Stimulated activated CD8-positive, alpha-beta memory T cell treated with anti-CD3 and anti-CD28 coated beads, Interleukin-4, amount 100 ng/mL, for 1 hour (primary cell): Measurements from ENCODE around the gene LYSMD3.

Experiments used
- DNase-seq, 2 donors: peaks; one replicate each; pipeline ENCODE4 v3.0.0-alpha.2; 2020; ENCODE audit warnings: low read depth in 2 of 2, low spot score in 1 of 2

LYSMD3 gene

GRCh38 chr5:90548069-90548593 lies 18.7 kb upstream of the LYSMD3 start:
- DNase-seq, result no peak

GRCh38 chr5:90547072-90547536 lies 17.7 kb upstream of the LYSMD3 start:
- DNase-seq, result no peak

GRCh38 chr5:90546216-90546837 lies 16.9 kb upstream of the LYSMD3 start:
- no peak for DNase-seq

- no peak for DNase-seq
These were observed 16.1 kb upstream of the LYSMD3 start for GRCh38 chr5:90545511-90545910.

- DNase-seq, result no peak
These were observed 13.6 kb upstream of the LYSMD3 start for GRCh38 chr5:90542827-90543519.

GRCh38 chr5:90534922-90535321 lies 5.5 kb upstream of the LYSMD3 start:
- no peak for DNase-seq

- DNase-seq, result no peak
These were observed 4.4 kb upstream of the LYSMD3 start for GRCh38 chr5:90533794-90534193.

- DNase-seq, result no peak
These were observed 1.5 kb upstream of the LYSMD3 start for GRCh38 chr5:90530736-90531487.

GRCh38 chr5:90529939-90530677 lies 724 bp upstream of the LYSMD3 start:
- peak; percentile 21 to 22 for DNase-seq

GRCh38 chr5:90528601-90529193 lies 687 bp downstream of the LYSMD3 start:
- DNase-seq, result no peak

- no peak for DNase-seq
These were observed 10.3 kb downstream of the LYSMD3 start for GRCh38 chr5:90519081-90519480.

GRCh38 chr5:90518661-90519060 lies 10.7 kb downstream of the LYSMD3 start:
- DNase-seq, result no peak

GRCh38 chr5:90514520-90514919 lies 14.9 kb downstream of the LYSMD3 start:
- DNase-seq, result no peak

GRCh38 chr5:90510438-90510837 lies 18.9 kb downstream of the LYSMD3 start:
- DNase-seq, result no peak

- DNase-seq, result no peak
These were observed 23.2 kb downstream of the LYSMD3 start for GRCh38 chr5:90506221-90506620.

- DNase-seq, result no peak
These were observed 24.6 kb downstream of the LYSMD3 start for GRCh38 chr5:90504743-90505142.

GRCh38 chr5:90503596-90503995 lies 25.8 kb downstream of the LYSMD3 start:
- DNase-seq, result no peak

GRCh38 chr5:90495146-90495545 lies 34.2 kb downstream of the LYSMD3 start:
- DNase-seq, result no peak

GRCh38 chr5:90494043-90494442 lies 35.3 kb downstream of the LYSMD3 start:
- DNase-seq, result no peak

GRCh38 chr5:90488791-90489190 lies 40.6 kb downstream of the LYSMD3 start:
- DNase-seq, result no peak

- no peak for DNase-seq
These were observed 44.8 kb downstream of the LYSMD3 start for GRCh38 chr5:90484540-90484939.
